PC-9 (cell line): Measurements from ENCODE around the gene COL1A2. TPM values are rescaled to one million over a fixed set of nuclear protein-coding genes. Genes with fewer than 3 reads are reported as not detected.

Experiments
- BruUV-seq: library from RNA; stranded (reverse); fragments of 400-500 nt; replicated peaks from 2 replicates; lab custom pipeline; 2021; lab: Mats Ljungman, UMichigan
- CTCF ChIA-PET: fragments of 300-600 bp; sonication (Branson Sonifier 250); formaldehyde crosslinking; loops from one replicate; lab custom pipeline; 2022; ENCODE audit warnings: antibody characterized with exemption; lab: Charles Lee
- POLR2A ChIA-PET: fragments of 300-600 bp; sonication (Branson Sonifier 250); formaldehyde crosslinking; loops from one replicate; lab custom pipeline; 2022; ENCODE audit warnings: antibody characterized with exemption; ENCODE audit not compliant: unreplicated experiment; lab: Charles Lee
- DNase-seq, 2 experiments: peaks; one replicate each; pipeline versions ENCODE4 v3.0.0 to v3.0.0-alpha.2; 2015 to 2022; ENCODE audit warnings: mixed read lengths in 1 of 2
- H2AFZ ChIP-seq: fragments of 200-600 bp; sonication (generic); 2 replicates; pipeline ENCODE4 v1.8.1; 2017; ENCODE audit warnings: antibody characterized with exemption
- H3F3A ChIP-seq: fragments of 200-600 bp; sonication (generic); 2 replicates; pipeline ENCODE4 v1.8.1; 2017; ENCODE audit warnings: antibody characterized with exemption, mild to moderate bottlenecking, low read depth; ENCODE audit not compliant: insufficient read depth
- H3K27ac ChIP-seq: fragments of 200-600 bp; sonication (generic); 2 replicates; pipeline ENCODE4 v1.6.1; 2016; ENCODE audit warnings: mixed run types
- H3K27me3 ChIP-seq: fragments of 200-600 bp; sonication (generic); 2 replicates; pipeline ENCODE4 v1.6.1; 2016; ENCODE audit warnings: low read depth, mixed run types; ENCODE audit not compliant: insufficient read depth
- H3K36me3 ChIP-seq: fragments of 200-600 bp; sonication (generic); 2 replicates; pipeline ENCODE4 v1.6.1; 2016; ENCODE audit warnings: low read depth, mixed run types
- H3K4me1 ChIP-seq: fragments of 200-600 bp; sonication (generic); replicated peaks from 2 replicates; pipeline ENCODE4 v1.6.1; 2016; ENCODE audit warnings: mixed run types; ENCODE audit not compliant: insufficient read depth
- H3K4me2 ChIP-seq: fragments of 200-600 bp; sonication (generic); 2 replicates; pipeline ENCODE4 v1.6.1; 2017; ENCODE audit warnings: mixed run types
- H3K4me3 ChIP-seq: fragments of 200-600 bp; sonication (generic); 2 replicates; pipeline ENCODE4 v1.6.1; 2016; ENCODE audit warnings: mixed run types
- H3K79me2 ChIP-seq: fragments of 200-600 bp; sonication (generic); 2 replicates; pipeline ENCODE4 v1.6.1; 2017; ENCODE audit warnings: low read depth, mixed run types
- H3K9me2 ChIP-seq: fragments of 200-600 bp; sonication (generic); 2 replicates; pipeline ENCODE4 v1.8.1; 2017; ENCODE audit warnings: mild to moderate bottlenecking; ENCODE audit not compliant: insufficient read depth
- H3K9me3 ChIP-seq: fragments of 200-600 bp; sonication (generic); 2 replicates; pipeline ENCODE4 v1.8.1; 2016; ENCODE audit warnings: low read depth; ENCODE audit not compliant: insufficient read depth
- H4K20me1 ChIP-seq: fragments of 200-600 bp; sonication (generic); 2 replicates; pipeline ENCODE4 v1.8.1; 2017; ENCODE audit not compliant: insufficient read depth
- EZH2 ChIP-seq: fragments of 200-600 bp; sonication (generic); IDR thresholded peaks from 2 replicates; pipeline ENCODE4 v1.8.0; 2017; ENCODE audit warnings: antibody characterized with exemption, low read depth
- intact Hi-C: fragments of 100-400 bp; cut with micrococcal nuclease; formaldehyde crosslinking; loops from one replicate; pipeline ENCODE4 v1.10.0; 2022; ENCODE audit not compliant: unreplicated experiment
- total RNA-seq: library from RNA; stranded (reverse); gene quantifications from 2 replicates; pipeline ENCODE4 v1.2.3, GENCODE V29; 2021
- TF ChIP-seq, protein P1 (sequence below): fragments of 200-600 bp; sonication (generic); conservative IDR thresholded peaks from 2 replicates; pipeline ENCODE4 v1.6.1; 2017; ENCODE audit warnings: mixed run types, antibody characterized with exemption, mild to moderate bottlenecking, moderate library complexity

Gene COL1A2
- total RNA-seq, 1 experiment from 2014 or later: not detected

DNA sequence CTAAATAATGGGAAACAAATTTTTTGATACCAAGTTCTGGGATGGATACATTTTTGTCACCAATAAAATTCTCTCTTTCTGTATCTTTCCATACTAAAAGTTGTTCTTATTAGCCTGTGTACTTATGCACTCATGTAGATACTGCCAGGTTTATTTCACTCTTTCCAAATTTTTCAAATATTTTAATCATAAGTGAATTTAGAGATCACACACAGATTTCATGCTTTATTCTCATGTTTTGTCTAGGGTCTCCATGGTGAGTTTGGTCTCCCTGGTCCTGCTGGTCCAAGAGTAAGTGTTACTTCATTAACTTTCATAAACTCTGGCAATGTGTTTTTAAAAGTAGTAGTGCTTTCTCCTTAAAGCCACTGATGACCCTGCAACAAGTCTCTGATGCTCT lies 20.3 kb downstream of the COL1A2 start:
- Histone ChIP-seq H3F3A (no peaks in the 10 kb centered on the region), H3K4me1 (no peaks in the 10 kb centered on the region), H3K27ac (no peak overlapping the region), H3K9me3 (no peaks in the 10 kb centered on the region; the same call in 1 of the 2 replicates), H3K4me3 (no peak overlapping the region), H3K4me2 (no peak overlapping the region), H3K36me3 (no peaks in the 10 kb centered on the region), H3K27me3 (no peaks in the 10 kb centered on the region), H4K20me1 (no peaks in the 10 kb centered on the region), H3K9me2 (no peaks in the 10 kb centered on the region), H3K79me2 (no peaks in the 10 kb centered on the region), H2AFZ (no peak overlapping the region)
- intact Hi-C loops: no loop called here
- POLR2A ChIA-PET: no interaction called here
- TF ChIP-seq, protein P1, sequence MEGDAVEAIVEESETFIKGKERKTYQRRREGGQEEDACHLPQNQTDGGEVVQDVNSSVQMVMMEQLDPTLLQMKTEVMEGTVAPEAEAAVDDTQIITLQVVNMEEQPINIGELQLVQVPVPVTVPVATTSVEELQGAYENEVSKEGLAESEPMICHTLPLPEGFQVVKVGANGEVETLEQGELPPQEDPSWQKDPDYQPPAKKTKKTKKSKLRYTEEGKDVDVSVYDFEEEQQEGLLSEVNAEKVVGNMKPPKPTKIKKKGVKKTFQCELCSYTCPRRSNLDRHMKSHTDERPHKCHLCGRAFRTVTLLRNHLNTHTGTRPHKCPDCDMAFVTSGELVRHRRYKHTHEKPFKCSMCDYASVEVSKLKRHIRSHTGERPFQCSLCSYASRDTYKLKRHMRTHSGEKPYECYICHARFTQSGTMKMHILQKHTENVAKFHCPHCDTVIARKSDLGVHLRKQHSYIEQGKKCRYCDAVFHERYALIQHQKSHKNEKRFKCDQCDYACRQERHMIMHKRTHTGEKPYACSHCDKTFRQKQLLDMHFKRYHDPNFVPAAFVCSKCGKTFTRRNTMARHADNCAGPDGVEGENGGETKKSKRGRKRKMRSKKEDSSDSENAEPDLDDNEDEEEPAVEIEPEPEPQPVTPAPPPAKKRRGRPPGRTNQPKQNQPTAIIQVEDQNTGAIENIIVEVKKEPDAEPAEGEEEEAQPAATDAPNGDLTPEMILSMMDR: no peak
- TF ChIP-seq EZH2: no peak
- no peak for DNase-seq
- CTCF ChIA-PET: no interaction called here
- BruUV-seq: no TSS peak

DNA sequence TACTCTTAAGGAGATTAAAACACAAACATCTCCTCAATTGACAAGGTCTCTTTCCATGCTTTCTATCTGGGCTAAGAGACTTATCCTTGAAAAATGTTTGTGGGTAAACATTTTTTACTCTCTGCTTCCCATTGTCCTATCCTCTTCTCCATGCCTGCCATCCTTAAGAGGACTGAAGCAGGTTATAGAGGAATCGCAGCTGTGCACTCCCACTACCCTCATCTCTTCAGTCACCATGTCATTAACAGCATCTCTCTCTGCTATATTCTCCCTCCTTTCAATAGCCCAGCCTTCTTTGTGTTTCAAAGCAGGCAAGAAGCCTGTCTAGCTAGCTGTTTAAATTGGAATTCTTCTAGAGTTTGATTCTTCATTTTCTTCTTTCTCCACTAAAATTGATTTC lies 22.6 kb downstream of the COL1A2 start:
- H3K9me2 ChIP-seq: no peaks in the 10 kb centered on the region
- no peaks in the 10 kb centered on the region for H3K36me3 ChIP-seq
- H3K27me3 ChIP-seq: no peaks in the 10 kb centered on the region
- no peak overlapping the region for H3K4me3 ChIP-seq
- H4K20me1 ChIP-seq: no peaks in the 10 kb centered on the region
- CTCF ChIA-PET: no interaction called here
- no peak overlapping the region for H3K27ac ChIP-seq
- intact Hi-C loops: no loop called here
- no peak for DNase-seq
- H3K4me2 ChIP-seq: no peak overlapping the region
- no peak for TF ChIP-seq EZH2
- TF ChIP-seq, protein P1: no peak
- POLR2A ChIA-PET: no interaction called here
- no peaks in the 10 kb centered on the region for H3K79me2 ChIP-seq
- no TSS peak for BruUV-seq
- no peaks in the 10 kb centered on the region for H3F3A ChIP-seq
- H2AFZ ChIP-seq: no peak overlapping the region
- no peaks in the 10 kb centered on the region; the same call in 1 of the 2 replicates for H3K9me3 ChIP-seq
- no peaks in the 10 kb centered on the region for H3K4me1 ChIP-seq

DNA sequence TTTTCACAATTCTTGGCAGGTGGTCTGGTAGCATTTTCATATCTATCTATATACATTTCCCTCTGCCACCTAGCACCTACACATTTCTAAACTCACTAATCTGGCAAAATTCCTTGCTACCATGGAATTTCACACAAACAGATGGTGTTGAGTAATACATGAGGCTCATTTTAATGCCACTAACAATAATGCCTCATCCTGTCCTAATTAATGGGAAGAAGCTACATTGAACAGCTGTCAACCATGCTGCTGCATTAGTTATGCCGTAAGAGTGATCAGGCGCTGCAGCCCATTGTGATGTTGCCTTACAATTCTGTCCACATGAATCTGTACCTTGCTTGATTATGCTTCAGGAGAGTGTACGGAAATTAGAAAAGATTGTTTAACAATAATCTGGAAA lies 23.2 kb downstream of the COL1A2 start:
- TF ChIP-seq, protein P1: no peak
- no peak for TF ChIP-seq EZH2
- ChIA-PET CTCF (no interaction called here), POLR2A (no interaction called here)

More for the DNA sequence above, 23.2 kb downstream of the COL1A2 start:
- Histone ChIP-seq H3K4me3 (no peak overlapping the region), H3K27ac (no peak overlapping the region), H3K36me3 (no peaks in the 10 kb centered on the region), H3K4me2 (no peak overlapping the region), H3K27me3 (no peaks in the 10 kb centered on the region), H3K4me1 (no peaks in the 10 kb centered on the region), H3K9me3 (no peaks in the 10 kb centered on the region; the same call in 1 of the 2 replicates), H3K9me2 (no peaks in the 10 kb centered on the region), H2AFZ (no peak overlapping the region), H3K79me2 (no peaks in the 10 kb centered on the region), H3F3A (no peaks in the 10 kb centered on the region), H4K20me1 (no peaks in the 10 kb centered on the region)
- intact Hi-C loops: no loop called here
- DNase-seq: no peak
- no TSS peak for BruUV-seq
